ENCODE measurements around the gene SPATA13.
"Not testable (repeated sequence)": the region's sequence is repeated elsewhere in the genome, so short reads cannot be mapped to it uniquely, and the experiment has no call there.

The SPATA13 gene

DNA sequence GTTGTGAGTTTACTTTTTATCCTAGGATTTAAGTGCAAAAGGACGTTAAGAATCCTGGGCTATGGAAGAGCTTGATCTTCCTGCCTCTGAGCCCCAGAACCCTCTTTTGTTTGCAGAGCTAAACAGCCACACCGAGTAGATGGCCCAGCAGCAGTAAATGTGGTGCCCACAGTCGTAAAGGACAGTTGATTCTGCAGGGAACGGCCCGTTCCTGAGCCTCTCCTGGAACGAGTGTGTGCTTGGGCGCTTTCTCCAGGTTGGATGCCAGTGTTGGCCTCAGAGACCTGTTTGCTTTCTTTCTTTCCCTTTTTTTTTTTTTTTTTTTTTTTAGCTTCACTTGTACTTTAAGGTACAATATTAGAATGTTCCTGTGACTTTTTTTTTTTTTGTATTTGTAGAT, 41.7 kb downstream of the SPATA13 start:
- no peak for DNase-seq

DNA sequence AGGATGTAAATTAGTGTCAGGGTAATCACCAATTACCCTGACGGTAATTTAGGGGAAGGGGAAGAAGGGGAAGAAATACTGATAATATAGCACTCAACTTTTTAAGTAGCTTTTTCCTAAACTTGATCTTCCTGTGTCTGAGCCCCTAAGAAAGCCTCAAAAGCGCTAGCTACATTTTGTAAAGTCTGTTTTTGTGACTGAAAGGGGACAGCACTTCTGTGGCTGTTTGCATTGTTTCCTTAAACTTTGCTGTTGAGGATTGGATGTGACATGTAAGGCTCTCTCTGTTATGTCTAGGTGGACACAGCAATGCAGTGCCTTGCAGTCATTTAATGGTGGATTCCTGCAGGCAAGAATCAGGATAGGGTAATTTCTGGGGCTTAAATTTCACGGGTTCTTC, 42.8 kb downstream of the SPATA13 start:
- DNase-seq, result no peak

DNA sequence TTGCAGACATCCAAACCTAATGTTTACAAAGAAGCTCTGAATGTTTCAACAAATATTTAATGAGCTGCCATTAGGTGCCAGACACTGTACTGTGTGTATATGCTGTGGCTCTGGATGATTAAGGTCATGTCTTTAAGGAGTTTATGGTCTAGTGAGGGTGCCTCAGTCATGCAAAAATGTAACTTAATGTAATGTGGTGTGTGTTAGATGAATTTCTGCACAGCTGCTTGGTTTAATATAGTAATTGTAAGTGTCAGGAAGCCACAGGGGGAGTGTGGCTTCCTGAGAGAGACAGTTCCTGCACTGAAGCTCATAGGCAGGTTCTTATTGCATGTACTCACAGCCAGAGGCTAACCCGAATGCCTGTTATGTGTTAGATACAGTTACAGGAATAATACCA, 43.3 kb downstream of the SPATA13 start:
- DNase-seq, result no peak

DNA sequence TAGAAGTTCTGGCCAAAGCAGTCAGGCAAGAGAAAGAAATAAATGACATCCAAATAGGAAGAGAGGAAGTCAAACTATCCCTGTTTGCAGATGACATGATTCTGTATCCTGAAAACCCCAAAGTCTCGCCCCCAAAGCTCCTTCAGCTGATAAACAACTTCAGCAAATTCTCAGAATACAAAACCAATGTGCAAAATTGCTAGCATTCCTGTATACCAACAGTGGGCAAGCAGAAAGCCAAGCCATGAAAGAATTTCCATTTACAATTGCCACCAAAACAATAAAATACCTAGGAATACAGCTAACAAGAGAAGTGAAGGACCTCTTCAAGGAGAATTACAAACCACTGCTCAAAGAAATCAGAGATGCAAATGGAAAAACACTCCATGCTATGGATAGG, 44.6 kb downstream of the SPATA13 start:
- not testable (repeated sequence) for DNase-seq

DNA sequence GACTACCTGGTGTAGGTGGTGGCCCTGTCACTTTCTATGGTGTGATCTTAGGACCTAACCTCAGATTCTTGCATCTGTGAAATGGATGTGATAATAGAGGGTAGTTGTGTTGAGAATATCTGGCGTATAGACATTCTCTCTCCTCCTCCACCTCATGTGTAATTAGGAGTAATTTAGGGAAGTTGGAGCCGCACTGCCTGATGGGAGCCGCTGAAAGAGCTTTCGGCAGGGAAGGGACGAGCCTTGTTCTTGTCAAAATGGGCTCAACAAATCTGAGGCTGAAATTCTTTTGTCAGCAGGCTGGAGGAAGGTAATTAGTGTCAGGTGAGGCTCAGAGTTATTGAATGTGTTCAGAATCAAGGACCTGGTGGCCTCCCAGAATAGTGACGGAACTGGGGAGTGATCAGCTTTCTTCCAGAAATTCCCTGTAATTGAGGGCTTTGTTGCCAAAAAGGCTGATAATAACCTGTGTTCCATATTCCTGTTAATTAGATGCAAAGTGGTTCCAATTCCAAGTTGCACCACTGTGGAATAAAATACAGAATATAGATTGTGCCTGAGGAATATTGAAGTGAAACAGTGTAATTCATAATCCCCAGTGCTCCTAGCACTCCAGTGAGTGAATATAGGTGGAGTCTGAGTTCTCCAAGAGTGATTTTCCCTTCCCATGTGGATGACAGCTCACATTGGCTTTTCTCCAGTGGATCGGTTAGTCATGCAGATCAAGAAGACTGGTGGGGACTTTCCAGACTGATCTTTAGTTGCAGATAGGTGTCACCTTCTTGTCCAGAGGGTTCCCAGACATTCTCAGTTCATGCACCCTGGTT, 47.5 kb downstream of the SPATA13 start:
- peak; percentile 81 for DNase-seq

DNA sequence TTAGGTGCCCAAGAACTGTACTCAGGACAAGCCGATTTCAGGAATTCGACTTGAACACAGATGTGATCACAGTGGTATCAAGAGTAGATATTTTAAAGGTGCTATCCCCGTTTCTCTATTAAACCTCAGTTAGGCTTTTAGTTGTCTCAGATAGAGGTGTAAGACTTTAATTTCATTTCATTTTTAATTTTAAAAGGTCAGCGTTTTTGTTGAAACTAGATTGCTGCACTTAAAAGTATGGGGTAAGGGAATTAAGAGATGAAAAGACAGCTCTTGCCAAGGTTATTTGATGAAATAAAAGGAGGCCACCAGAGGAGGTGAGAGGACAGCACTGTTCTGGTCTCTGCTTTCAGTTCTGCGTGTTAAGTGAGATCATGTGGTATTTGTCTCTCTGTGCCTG, 48.6 kb downstream of the SPATA13 start:
- DNase-seq, result no peak

DNA sequence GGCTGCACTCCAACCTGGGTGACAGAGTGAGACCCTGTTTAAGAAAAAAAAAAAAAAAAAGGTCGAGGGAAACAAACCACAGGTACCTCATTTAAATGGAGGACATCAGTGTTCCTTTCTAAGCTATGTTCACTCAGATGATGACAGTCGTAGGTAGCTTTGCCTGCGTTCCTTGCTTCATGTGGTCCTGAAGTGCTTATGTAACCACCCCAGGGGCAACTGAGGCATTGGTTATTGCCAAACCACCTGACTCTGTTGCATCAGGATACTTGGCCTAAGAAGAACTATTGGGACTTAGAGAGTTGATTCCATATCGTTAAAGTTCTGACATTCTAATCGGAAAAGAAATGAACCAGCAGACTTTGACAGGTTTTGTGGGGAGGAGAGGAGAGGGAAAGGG, 51.7 kb downstream of the SPATA13 start:
- no peak for DNase-seq

DNA sequence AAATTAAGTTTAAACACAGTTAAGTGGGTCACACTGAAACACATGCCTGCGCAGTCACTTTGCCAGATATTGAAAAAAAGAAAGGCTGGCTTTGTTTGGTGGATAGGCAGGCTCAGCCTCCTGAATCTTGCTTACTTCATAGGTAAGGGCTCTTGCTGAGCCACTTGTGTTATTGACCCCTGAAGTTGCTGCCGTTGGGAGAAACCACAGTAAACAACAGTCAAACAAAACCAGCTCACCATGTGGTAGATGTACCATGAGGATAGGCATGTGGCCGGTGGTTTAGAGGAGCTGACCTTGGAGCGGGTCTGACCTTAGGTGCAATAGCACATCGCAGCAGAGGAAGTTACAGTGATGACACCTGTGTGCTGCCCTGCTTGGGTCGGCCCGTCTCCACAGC, 52.2 kb downstream of the SPATA13 start:
- no peak for DNase-seq

DNA sequence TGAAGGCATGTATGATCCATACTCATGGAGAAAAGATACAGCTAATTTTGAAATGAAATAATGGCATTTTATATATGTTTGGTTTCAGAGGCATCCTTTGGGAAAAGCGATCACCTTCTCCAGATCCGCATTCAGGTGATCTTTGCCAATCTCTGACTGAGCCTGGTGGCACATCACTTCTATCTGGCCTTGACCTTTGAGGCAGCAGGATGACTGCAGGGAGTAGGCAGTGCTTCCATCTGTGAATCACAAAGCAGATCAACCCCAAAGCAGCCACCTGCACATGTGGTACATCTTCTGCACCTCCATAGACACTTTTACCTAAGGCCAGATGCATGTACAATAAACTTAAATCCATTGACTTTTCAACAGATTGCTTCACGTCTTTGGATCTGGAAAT, 53.4 kb downstream of the SPATA13 start:
- no peak for DNase-seq

DNA sequence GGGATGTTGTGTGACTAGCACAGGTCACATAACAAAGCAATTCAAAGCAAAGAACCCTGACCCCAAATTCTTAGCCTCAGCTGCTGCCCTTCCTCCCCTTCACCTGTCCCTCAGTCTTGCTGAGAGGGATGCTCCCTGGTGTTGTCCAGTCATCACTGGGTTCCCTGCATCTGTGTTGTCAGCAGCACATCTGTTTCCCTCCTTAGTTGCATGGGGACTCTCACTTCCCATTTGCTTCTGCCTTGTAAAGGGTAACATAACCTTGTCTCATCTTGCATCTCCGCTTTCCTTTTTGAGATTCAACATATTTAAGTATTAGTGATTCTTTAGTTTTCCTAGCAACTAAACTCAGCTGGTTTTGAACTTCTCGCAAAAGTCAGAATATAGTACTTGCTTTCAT, 54.0 kb downstream of the SPATA13 start:
- no peak for DNase-seq

DNA sequence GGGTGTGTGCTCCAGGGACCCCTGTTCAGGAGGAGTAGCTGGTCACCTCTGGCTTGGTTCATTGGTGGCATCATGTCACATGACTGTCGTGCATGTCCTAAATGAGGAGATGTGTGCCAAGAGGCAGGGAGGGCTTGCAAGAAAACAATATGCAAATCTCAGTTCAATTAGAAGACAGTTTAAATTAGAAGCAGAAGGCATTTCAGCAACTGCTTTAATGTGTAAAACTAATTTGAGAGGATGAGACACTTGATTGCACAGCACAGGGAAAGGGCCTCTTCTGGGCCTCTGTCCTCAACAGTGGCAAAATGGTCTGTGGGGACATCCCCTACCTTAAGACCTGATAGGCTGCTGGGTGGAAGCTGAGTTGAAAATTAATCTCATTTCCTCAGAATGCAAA, 54.6 kb downstream of the SPATA13 start:
- DNase-seq, result no peak

DNA sequence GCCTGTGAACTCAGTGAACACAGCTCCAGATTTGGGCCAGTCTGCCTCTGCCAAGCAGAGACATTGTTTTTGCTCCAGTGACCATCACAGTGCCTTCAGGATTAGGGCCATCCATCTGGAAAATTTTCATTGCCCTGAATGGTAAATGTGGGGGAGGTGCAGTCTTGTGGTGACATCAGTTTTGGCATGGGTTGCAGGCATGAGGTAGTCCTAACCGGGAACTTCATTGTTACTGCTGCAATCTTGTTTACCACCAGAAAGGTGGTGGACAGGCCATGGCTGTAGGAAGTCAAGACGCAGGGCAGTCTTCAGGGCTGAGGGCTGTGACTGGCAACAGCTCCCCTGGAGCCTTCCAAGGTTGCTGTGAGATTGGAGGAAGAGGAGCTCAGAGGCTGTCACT, 55.2 kb downstream of the SPATA13 start:
- peak; percentile 12 for DNase-seq

DNA sequence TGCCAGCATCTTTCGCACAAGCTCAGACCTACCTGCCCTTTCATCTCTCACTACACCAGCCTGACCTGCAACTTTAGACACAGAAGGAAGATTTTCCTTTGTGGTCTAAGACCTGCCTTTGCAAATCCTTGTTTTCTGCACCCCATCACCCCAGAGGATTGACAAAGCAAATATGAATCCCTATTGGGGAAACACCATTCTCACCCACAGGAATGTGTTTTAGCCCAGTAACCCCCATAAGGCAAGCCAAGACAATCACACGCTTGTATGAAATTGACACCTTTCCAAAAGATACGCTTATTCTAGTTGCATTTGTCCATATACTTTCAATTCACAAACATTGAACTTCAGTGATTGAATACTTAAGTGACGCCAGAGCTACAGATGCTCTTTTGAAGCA, 55.7 kb downstream of the SPATA13 start:
- no peak for DNase-seq

DNA sequence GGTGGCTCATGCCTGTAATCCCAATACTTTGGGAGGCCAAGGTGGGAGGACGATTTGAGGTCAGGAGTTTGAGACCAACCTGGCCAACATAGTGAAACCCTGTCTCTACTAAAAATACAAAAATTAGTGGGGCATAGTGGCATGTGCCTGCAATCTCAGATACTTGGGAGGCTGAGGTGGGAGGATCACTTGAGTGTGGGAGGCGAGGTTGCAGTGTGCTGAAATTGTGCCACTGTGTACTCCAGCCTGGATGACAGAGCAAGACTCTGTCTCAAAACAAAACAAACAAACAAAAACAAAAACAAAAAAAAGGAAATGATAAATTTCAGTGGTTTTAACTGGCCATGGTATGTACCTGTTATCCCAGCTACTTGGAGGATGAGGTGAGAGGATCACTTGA, 56.3 kb downstream of the SPATA13 start:
- not testable (repeated sequence) for DNase-seq

DNA sequence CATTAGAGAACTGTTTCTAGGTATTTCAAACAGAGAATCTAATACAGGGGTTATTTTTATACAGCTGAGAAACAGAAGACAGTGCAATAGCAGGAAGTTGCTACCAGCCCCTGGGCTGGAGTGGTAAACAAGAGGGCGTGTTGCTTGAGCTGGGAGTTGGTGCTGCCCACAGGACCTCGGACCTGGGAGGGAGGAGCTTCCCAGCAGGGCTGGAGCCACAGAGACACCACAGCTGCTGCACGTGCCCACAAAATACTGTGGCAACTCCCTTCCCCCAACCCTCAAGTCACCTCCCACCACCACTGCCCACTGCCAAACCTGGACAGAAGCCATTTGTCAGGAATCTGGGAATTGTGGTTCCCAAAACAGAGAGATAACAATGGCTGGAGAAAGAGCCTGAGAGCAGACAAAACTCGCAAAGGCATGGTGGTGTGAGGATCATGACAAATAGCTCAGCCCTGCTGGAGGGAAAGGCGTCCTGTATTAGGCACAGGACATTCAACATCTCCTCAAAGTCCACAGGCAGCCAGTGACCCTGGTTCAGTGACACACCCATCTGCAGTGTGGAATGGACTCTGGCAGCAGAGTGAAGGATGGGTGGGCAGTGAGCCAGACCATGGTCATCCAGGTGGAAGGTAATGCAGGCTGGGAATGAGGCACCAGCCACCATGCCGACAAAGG, 57.2 kb downstream of the SPATA13 start:
- no peak for DNase-seq

DNA sequence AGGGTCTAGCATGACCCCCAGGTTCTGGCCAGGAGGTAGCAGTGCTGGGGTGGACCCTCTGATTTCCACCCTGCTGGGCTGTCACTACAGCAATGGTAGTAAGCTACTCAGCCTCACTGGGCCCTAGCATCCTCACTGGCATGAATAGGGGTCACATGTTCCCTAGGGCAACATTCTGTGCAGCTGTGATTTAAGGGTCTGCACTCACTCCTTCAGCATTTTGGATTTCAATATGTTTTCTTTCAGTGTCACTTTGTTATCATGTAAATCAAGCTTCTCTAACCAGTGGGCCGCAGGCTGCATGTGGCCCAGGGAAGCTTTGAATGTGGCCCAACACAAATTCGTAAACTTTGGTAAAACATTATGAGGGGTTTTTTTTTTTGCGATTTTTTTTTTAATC, 57.8 kb downstream of the SPATA13 start:
- DNase-seq, result no peak

DNA sequence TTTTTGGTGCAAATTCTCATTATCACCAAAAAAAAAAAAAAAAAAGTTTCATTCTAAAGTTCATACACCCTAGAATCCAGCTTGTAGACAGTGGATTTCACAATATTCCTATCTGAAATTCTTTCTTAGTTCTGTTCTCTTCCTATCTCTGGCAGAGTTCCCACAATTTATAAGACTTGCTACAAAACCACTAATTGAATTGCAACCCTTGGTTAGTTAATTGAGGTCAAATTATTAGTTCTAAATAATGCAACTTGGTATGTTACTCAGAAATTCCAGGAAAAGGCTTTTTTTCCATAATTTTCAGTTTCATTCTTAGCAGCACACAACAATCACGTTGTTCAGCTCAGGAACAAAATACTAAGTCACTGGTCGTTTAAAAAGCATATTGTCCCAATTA, 58.5 kb downstream of the SPATA13 start:
- DNase-seq, result no peak

DNA sequence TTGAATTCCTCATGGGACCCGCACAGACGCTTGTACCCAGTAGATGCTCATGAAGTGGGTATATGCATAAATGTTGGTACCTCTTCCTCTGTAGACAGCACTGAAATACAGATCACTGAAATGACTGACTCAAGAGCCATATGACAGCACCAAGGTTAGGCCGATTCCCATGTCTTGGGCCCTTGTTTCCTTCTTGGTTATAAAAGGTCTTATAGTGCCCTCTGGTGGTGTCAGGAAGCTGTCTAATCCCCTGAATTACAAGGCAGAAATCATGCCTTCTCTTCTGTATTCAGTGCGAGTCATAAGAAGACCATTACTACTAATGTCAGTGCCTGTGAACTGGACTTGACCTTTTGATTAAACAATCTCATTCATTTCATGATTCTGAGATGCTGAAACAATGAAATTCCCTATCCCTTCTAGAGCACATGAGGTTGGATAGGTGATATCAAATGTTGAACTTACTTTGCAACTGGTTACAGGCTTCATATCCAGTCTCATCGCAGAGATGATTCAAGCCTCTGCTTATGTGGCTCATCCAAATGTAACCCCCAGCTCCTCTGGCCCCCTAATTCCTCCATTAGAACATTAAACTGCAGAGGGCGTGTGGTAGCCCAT, 59.7 kb downstream of the SPATA13 start:
- peak; percentile 79 for DNase-seq

DNA sequence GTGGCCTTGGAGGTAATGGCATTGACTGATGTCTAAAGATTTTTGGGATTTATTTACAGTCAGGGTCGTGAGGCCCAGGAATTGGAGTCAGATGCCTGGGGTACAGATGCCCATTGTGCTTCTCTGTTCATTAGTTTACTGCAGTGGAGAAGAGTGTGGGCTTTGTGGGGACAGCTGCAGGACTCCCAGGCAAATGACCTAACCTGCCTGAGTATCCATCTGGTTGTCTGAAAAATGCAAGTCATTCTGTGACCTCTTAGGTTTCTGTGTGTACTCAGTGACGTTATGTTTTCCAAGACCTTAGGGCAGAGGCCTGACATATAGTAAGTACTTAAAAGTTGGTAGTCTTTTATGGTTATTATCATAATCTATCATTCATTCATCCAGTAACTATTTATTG, 60.5 kb downstream of the SPATA13 start:
- DNase-seq, result no peak

DNA sequence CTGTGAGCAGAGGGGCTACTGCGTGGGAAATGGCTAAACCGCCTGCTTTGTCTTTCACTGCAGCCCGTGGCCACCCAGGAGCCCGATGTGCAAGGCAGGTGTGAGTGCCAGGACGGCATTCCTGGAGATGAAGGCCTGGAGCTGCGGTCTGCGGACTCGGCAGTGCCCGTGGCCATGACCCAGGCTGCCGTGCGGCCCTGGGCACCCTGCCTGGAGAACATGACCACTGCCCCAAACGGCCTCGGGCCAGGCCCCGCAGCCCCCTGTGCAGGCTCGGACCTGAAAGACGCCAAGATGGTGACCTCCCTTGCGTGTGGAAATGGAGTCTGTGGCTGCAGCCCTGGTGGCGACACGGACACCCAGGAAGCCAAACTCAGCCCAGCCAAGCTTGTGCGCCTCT, 62.2 kb downstream of the SPATA13 start:
- no peak for DNase-seq

DNA sequence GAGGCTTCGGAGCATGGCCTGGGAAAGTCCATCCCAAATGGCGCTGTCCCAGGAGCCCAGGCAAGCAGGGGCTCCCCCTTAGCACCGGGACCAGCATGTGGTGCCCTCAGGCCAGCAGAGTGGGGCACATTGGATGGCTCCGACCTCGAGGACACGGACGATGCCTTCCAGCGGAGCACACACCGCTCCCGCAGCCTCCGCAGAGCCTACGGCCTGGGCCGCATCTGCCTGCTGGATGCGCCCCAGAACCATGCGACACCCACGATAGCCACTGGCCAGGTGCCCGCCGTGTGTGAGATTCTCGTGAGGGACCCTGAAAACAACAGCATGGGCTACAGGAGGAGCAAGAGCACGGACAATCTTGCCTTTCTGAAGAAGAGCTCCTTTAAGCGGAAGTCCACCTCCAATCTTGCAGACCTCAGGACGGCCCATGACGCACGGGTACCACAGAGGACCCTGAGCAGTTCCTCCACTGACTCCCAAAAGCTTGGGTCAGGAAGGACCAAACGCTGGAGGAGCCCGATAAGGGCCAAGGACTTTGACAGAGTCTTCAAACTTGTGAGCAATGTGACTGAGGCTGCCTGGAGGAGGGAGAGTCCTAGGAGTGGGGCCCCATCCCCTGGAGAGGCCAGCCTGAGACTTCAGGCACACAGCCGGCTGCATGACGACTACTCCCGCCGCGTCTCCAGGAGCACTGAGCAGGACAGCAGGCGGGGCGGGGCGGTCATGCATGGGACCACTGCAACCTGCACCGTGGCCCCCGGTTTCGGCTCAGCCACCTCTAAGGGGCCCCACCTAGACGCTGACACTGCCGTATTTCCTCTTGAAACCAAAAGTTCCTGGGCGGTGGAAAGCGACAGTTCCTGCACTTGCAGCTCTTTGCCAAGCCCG, 63.1 kb downstream of the SPATA13 start:
- no peak for DNase-seq

DNA sequence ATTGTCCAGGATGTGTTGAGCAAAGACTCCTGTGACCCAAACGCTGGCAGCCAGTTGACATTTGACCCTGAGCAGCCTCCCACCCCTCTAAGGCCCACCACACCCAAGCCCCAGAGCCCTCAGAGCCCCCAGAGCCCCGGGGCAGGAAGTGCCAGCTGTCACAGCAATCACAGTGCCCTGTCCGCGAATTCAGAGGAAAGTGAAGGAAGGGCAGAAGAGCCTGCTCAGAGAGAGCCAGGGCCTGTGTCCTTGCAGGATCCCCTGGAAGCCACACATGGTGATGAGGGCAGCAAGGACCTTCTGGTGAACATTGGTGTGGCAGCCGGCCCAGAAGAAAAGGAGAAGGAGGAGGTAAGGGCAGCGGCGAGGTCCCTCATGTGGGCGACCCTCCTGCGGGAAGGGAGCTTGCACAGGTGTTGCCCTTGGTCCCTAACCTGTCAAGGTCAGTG, 63.7 kb downstream of the SPATA13 start:
- DNase-seq, result no peak

DNA sequence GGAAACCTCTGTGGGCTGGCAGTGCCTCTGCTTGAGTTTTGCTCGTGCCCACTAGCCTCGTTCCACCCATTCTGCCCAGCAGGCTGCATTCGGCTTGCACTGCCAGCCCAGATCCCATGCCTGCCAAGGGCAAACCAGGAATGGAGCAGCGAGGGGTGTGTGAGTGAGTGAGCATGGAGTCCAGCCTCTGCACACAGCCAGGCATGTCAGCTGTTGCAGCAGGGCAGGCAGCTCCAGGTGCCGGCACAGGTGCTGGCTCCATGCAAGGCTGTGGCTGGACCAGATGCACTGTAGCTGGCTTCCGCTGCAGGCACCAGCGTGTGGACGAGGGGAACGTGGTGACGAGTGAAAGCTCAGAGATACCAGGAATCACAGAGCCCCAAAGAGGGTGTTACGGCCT, 64.5 kb downstream of the SPATA13 start:
- no peak for DNase-seq
